HG03571 (cell line): ENCODE results near the gene RASL10A.

Source experiments
- ATAC-seq: cut with Tn5 transposase; IDR thresholded peaks from one replicate; pipeline ENCODE4 v1.9.1; 2021; ENCODE audit not compliant: unreplicated experiment

The RASL10A gene

DNA sequence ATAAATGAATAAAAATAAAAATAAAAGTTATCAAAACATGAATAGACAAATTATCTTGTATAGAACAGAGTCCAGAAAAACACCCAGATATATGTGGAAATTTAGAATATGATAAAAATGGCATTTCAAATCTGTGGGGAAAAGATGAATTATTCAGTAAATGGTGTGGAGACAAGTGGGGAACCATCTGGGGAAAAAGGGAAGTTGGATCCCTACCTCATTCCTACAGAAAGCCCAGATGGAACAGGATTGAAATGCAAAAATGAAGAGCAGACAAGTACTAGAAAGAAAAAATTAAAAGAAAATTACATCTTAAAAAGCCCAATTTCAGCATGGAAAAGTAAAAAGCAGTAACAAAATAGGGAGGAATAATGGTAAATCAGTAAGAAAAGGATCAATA, 8.1 kb upstream of the RASL10A start:
- ATAC-seq, result no peak

DNA sequence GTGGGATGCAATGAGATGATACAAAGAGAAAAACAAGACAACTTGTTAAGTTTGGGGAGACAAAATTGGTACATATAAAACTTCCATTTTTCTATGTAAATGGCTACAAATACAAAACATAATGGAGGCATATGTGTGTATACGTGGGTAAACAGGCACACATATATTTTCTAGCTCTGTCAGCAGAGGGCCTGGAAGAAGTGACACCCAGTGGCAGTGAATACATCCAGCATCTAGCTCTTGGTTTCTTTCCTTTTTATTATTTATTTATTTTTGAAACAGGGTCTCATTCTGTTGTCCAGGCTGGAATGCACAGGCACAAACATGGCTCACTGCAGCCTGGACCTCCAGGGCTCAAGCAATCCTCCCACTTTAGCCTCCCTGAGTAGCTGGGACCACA, 5.0 kb upstream of the RASL10A start:
- ATAC-seq, result no peak

DNA sequence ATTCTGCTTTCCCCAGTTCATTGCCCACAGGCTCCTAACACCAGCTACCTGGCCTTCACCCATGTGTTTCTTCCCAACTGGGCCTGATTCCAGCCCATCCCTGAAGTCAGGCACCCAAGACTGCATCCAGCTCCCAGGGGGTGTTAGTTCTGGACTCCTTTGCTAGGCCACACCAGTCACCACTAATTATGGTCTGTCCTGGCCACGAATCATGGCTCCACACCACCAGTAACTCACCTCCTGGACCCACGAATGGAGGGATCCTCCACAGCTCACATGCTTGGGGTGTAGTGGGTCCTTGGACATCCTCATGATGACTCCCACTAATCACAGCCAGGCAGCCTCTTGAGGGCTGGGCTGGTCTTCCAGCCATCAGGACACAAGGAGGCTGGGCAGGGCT, 3.6 kb upstream of the RASL10A start:
- no peak for ATAC-seq

DNA sequence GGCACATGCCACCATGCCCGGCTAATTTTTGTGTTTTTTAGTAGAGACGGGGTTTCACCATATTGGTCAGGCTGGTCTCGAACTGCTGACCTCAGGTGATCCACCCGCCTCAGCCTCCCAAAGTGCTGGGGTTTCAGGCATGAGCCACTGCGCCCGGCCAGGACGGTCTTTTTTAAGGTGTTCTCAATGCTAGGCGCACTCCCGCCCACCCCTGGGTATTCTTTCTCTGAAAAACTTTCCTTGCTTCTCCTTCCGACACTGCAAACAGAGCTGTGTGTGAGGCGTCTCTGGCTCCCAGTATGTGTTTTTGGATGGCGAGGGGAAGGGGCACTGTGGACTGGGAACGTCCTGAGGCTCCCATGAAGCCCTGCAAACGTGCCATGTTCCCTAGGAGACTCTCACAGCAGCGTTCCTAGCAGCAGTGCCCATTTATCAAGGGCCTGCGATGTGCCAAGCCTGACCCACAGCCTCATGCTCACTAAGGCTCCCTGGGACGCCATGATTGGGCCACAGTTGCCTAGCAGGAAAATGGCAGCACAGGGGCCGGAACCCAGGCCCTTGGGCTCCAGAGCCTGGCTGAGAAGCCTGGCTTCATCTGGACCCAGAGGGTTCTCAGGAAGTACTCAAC, 2.4 kb upstream of the RASL10A start:
- ATAC-seq, result no peak

DNA sequence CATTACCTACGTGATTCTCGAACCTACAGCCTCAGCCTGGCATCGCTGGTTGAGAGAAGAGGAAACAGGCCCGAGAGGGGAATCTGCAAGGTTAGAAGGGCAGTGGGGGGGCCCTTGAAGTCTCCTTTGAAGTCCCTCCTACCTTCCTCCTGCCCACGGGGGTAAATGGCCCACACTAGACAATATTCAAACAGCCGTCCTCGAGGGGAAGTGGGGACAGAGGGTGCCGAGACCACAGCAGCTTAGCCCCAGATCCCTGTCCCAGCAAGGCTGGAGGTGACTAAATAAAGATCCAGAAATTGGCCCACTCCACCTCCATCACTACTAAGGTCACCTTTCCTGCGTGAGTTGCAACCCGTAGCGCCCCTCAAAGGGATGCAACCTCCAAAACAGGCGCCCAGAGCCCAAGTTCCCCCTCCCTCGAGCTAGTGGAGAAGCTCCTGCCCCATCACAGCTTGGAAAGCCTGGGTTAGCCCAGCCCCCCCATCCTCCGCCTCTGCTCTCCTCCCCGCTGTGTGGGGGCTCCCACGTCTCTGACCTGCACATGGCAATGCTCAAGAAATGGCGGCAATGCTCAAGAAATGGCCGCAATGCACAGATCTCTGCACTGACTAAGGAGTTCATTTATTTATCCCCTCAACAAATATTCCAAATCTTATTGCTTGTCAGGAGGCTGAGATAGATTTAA, 788 bp upstream of the RASL10A start:
- ATAC-seq, result no peak

DNA sequence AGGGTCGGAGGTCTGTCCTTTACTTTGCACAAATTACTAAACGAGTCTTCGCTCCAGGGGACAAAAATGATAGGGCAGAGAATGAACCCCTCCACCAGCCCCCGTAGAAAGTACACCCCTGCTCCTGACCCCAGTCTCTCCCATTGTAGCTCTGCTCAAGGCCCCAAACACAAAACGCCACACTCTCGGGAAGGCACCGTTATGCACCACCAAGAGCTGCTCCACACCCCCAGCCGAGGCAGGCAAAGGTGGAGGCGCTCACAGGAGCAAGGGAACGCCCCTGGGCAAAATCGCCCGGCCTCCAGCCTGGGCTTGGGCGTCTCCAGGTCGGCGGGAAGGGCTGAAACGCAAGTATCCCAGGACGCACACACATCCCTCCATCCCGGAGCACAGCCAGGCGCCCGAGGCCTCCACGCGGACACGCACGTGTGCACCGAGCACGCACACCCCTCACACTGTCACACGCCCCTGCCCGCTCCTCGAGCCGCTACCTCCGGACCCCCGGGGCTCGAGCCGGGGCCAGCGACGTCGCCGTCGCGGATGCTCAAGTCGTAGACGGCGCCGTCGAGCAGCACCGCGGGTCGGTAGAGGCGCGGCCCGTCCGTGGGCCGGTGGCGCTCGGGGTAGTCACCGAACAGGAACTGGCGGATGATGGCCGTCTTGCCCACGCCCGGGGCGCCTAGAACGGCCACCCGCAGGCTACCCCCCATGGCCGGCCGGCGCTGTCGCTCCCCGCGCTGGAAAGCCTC, 786 bp downstream of the RASL10A start:
- no peak for ATAC-seq

DNA sequence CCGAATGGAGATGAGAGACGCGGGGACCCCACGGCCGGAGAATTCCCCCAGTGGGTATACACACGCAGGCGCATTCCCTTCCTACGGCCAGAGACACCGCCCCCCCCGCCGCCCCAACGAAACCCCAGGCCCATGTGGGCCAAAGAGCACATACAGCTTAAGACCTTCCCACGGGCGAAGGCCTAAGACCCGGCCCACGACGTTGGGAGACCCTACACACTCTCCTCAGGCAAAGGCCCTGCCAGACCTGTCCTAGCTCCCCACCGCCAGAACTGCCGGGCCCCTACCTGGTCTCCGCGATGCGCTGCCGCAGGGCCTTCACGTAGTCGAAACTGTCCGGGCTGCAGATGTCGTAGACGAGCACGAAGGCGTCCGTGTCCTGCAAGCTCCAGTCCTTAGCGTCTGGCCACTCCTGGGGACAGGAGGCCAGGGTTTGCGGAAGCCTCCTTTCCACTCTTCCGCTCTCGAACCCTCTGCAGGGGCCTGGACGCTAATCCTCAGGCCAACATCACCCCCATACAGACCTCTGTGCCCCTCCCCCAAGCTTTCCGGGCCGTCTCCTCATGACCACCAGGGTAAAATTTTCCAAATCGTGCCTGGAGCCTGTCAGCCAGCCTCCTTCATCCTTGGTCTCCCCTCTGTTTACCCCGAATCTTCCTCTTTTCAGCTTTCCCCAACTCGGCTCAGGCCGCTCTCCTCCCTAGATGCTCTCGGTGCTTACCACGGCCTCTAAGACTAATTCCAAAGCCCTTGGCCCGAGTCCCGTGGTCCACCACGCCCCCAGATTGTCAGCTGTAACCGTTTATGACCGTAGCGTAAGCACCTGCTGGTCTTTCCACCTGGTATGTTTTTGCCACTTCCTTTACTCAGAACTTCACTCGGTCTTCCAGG, 1.7 kb downstream of the RASL10A start:
- no peak for ATAC-seq

DNA sequence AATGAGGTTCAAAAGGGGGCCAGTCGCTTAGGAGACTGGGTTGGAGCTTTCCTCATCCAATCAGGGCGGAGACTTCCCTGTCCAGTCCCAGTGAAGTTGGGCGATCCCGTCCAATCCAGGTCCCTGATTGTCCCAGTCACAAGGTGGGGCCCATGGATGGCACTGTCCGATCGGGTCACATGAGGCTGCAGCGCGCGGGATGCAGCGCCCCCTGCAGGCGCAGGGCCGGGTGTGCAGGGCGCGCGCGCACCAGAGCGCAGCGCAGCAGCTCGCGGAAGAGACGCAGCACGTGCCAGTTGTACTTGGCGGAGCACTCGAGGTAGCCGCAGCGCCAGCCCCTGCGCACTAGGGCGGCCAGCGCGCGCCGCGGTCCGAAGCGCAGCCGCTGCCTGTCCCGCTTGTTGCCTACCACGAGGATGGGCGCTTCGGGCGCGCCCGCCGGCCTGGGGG, 2.3 kb downstream of the RASL10A start:
- ATAC-seq, result no peak

DNA sequence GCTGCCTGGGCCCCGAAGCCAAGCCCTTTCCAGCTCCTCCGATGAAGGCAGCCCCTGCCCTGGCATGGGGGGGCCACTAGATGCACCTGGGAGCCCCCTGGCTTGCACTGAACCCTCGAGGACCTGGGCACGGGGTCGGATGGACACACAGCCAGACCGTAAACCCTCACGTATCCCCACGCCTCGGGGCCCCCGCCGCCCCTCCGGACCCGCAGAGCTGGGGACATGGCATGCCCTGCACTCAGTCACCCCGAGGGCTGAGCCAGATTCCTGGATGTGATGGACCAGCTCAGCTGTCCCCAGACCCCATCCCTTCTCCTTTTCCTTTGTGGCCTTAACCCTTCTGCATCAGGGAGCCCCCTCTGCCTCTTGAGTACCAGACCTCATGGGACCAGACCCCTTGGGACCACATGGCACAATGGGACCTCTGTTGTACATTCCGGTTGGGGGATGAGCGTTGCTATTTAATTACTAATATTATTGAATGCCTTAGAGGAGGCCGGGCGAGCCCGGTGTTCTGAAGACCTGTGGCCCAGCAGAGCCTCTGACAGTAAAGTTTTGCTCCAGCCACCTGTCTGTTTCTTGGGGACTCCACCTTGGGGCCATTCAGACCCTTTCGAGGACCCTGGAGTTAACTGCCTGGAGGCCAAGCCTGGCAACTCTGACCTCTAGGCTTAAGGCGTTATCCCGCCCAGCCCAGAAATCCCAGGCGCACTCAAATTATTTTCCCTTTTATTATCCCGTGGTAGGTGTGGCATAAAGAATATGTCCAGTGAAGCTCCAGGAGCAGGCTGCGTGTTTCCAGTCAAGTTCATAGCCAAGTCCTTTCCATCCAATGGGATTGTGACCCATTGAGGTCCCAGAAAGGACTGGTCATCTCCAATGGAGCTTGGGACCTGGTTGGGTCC, 3.0 kb downstream of the RASL10A start:
- ATAC-seq, result no peak

DNA sequence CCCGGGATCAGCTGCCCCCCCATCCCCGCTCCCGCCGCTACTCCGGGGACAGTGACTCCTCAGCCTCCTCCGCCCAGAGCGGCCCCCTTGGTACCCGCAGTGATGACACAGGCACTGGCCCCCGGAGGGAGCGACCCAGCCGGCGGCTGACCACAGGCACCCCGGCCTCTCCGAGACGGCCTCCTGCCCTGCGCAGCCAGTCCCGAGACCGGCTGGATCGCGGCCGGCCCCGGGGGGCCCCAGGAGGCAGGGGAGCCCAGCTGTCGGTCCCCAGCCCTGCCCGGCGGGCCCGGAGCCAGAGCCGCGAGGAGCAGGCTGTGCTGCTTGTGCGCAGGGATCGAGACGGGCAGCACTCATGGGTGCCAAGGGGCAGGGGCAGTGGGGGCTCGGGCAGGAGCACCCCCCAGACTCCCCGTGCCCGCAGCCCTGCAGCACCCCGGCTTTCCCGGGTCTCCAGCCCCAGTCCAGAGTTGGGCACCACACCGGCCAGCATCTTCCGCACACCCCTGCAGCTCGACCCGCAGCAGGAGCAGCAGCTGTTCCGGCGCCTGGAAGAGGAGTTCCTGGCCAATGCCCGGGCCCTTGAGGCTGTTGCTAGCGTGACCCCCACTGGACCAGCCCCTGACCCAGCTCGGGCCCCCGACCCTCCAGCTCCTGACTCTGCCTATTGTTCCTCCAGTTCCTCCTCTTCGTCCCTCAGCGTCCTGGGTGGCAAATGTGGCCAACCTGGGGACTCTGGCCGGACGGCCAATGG, 3.9 kb downstream of the RASL10A start:
- ATAC-seq, result no peak

DNA sequence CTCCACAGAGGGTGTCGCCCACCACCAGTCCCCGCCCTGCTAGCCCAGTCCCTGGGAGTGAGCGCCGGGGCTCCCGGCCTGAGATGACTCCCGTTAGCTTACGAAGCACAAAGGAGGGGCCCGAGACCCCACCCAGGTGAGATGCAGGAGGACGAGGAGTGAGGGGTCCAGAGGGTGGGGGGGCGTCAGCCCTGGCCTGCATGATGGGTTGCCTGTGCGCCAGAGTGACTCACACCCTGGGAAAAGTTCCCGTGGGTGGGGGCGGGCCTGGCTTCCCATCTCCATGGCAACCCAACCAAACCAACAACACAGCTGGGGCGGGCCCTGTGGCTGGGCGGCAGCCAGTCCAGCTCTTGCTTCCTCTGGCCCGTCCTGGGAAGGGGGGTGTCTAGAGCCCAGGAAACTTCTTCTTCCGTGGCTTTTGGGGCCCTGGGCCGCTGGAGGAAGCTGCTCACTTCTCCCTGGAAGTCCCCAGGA, 4.6 kb downstream of the RASL10A start:
- no peak for ATAC-seq

DNA sequence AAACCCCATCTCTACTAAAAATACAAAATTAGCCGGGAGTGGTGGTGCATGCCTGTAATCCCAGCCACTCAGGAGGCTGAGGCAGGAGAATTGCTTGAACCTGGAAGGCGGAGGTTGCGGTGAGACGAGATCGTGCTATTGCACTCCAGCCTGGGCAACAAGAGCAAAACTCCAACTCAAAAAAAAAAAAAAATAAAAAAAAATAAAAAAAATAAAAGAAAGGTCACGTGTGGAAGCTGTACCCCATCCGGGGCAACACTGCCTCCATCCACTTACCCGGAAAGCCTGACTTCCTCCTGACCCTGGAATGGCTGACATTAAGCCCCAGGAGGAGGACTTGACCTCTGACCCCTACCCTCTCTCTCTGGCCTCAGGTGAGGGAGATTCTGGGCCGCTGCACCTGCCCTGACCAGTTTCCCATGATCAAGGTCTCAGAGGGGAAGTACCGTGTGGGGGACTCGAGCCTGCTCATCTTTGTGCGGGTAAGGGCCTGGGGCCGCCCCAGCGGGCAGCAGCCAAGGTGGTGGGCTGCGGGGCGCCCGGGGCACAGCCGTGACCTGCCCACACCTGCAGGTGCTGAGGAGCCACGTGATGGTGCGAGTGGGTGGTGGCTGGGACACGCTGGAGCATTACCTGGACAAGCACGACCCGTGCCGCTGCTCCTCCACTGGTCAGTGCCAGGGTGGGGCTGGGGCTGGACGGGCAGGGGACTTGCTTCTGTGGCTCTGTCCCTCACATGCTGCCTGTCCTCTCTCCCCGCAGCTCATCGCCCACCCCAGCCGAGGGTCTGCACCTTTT, 5.2 kb downstream of the RASL10A start:
- no peak for ATAC-seq

DNA sequence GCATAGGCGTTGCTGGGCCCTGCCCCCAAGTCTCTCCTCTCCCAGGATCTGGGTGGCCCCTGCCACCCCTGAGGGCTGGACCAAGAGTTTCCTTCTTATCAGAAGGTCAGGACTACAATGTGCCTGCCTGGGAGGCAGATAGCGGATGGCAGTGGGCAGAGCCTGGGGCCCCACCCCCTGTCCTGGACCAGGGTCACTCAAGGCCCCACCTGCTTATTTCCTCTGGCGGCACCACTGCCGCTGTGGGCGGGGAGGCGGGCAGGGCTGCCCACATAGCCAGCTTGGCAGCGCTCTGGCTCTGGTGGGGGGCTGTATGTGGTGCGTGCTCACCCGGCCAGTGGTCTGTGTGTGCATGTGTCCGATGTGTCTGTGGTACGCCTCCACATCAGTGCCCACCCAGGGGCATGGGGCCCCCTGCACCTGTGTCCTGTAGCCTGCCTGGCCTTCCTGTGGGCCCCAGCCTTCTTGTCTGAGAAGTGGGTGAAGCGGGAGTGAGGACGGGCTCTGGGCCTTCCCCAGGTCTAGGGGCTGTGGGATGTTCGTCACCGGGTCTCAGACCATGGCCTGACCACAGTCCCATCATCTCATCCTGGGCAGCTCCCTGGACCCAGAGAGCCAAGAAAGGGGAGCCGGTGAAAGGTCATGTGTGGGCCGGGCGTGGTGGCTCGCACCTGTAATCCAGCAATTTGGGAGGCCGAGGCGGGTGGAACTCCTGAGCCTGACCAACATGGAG, 6.0 kb downstream of the RASL10A start:
- ATAC-seq, result no peak

DNA sequence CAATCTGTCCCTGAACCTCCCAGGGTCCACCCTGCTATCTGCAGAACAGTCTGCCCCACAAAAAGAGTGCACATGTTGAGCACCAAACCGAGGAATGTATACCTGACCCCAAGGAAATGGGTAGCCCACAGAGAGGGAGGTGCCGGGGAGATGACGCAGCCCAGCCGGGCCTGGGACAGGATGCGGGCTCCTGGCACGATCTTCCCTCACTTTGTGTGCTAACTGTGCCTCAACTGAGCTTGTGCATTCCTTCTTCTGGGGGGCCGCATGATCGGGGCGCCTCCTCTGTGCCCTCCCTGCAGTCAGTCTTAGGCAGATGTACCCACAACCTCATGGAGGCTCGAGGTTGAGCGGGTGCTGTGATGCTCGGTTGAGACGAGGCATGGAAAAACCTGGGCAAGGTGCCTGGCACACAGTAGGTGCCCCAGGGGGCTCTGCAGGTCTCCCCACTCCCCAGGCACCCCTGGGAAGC, 6.7 kb downstream of the RASL10A start:
- ATAC-seq, result no peak

DNA sequence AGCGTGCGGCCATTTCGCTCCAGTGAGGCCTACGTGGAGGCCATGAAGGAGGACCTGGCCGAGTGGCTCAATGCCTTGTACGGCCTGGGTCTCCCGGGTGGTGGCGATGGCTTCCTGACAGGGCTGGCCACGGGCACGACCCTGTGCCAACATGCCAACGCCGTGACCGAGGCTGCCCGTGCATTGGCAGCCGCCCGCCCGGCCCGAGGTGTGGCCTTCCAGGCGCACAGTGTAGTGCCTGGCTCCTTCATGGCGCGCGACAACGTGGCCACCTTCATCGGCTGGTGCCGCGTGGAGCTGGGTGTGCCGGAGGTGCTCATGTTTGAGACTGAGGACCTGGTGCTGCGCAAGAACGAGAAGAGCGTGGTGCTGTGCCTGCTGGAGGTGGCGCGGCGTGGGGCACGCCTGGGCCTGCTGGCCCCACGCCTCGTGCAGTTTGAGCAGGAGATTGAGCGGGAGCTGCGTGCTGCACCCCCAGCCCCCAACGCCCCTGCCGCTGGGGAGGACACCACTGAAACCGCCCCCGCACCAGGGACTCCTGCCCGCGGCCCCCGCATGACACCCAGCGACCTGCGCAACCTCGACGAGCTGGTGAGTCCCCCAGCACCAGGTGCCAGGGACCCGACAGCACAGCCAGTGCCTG, 7.2 kb downstream of the RASL10A start:
- ATAC-seq, result no peak

DNA sequence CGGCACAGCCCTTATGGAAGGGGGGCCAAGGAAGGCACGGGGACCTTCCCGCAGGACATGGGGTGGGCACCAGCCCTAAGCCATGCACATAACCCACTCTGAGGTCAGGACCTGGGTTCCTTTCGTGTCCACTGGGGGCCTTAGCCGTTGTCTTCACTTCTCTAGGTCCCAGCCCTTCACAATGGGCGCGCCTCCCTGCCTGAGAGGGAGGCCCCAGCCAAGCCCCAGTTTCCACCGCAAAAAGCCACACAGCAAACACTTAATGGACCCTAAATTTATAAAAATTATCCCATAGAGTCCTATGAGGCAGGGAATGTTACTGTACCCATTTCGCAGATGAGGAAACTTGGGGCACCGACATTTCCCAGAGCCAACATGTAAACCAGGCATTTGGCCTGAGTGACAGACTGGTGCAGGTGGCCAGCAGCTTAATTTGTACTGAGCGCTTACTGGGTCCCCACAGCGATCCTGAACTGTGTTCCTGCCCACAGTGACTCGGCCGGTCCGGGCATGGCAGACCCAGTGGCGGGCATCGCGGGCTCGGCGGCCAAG, 7.8 kb downstream of the RASL10A start:
- ATAC-seq, result no peak
